GM19023 (cell line): ENCODE results near the gene SLC34A2.
"Not testable (repeated sequence)": the region's sequence is repeated elsewhere in the genome, so short reads cannot be mapped to it uniquely, and the experiment has no call there.

ENCODE experiments used
- ATAC-seq: cut with Tn5 transposase; IDR thresholded peaks from one replicate; pipeline ENCODE4 v1.9.1; 2021; ENCODE audit warnings: mild to moderate bottlenecking, moderate library complexity; ENCODE audit not compliant: unreplicated experiment

SLC34A2 gene

GRCh38 chr4:25661441-25661840, 5.8 kb downstream of the SLC34A2 start:
- not testable (repeated sequence) for ATAC-seq

- ATAC-seq = no peak
Measured at GRCh38 chr4:25662306-25662705, 6.7 kb downstream of the SLC34A2 start.

DNA sequence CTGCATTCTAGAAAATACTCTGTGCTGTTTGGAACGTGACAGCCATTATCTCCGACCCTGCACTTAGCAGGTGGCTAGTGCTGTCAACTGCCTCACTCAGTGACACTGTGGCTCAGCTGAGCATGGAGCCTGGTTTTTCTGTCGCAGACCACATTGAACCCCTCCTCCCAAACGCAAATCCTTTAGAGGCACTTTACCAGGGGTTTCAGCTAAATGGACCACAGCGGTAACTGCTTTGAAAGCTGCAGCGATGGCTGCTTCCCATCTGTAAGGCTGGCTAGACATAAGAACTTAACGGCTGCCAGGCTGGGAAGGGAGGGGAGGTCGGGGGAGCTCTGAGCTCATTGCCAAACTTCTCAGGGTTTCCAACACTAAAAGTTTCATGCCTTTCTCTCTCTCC, 8.1 kb downstream of the SLC34A2 start:
- ATAC-seq = no peak

- ATAC-seq = no peak
Measured at GRCh38 chr4:25666031-25666630, 10.5 kb downstream of the SLC34A2 start.

DNA sequence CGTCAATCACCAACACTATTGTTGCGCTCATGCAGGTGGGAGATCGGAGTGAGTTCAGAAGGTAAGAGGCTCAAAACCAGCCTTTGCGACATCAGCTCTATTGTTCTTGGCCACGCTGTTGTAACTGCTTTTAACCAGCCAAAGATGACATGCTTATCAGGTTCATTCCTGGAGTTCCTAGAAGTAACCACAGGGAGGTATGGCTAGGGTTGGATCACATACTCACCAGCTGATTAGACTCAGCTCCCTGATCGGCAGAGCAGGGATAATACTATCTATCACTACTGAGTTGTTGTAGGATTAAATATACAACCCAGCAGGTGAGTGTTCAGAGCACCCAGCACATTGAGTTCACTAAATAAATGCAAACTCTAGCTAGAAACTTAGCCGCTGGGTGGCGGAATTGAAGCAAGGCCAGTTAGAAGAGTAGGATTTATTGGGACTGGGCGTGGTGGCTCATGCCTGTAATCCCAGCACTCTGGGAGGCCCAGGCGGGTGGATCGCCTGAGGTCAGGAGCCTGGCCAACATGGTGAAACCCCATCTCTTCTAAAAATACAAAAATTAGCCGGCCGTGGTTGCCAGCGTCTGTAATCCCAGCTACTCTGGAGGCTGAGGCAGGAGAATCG, 12.4 kb downstream of the SLC34A2 start:
- ATAC-seq = no peak

- no peak for ATAC-seq
Measured at GRCh38 chr4:25670991-25671390, 15.3 kb downstream of the SLC34A2 start.

GRCh38 chr4:25672756-25673155, 17.1 kb downstream of the SLC34A2 start:
- ATAC-seq = no peak

DNA sequence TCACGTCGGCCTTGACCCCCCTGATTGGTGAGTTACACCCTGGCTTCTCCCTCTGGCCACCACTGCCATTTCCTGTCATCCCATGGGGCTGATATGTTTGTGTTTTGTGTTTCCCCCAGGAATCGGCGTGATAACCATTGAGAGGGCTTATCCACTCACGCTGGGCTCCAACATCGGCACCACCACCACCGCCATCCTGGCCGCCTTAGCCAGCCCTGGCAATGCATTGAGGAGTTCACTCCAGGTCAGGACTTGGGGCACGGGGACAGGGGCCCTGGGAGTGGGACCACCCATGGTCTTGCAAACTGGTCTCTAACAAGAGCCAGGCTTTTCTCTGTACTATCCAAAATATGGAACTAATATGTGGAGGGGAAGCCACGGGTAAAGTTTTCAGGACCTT, 18.7 kb downstream of the SLC34A2 start:
- no peak for ATAC-seq

- ATAC-seq = no peak
Measured at GRCh38 chr4:25676221-25676620, 20.6 kb downstream of the SLC34A2 start.

DNA sequence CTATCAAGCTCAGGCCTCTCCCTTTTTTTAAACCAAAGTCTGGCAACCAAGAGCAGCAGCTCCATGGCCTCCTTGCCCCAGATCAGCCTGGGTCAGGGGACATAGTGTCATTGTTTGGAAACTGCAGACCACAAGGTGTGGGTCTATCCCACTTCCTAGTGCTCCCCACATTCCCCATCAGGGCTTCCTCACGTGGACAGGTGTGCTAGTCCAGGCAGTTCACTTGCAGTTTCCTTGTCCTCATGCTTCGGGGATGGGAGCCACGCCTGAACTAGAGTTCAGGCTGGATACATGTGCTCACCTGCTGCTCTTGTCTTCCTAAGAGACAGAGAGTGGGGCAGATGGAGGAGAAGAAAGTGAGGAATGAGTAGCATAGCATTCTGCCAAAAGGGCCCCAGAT, 21.5 kb downstream of the SLC34A2 start:
- no peak for ATAC-seq

GRCh38 chr4:25677943-25678342, 22.3 kb downstream of the SLC34A2 start:
- no peak for ATAC-seq

DNA sequence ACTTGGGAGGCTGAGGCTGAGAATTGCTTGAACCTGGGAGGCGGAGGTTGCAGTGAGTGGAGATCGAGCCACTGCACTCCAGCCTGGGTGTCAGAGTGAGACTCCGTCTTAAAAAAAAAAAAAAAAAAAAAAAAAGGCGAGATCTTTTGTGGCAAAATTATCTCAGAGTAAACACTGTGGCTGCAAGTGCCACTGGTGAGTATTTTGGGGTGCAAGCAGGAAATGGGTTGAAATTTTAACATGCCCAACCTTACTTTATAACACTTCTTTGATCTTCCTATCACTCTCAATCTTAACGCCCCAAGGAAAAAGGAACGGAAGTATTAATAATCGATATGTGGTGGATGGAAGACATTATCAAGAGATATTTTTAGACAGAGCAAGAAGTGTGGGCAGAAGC, 32.1 kb downstream of the SLC34A2 start:
- ATAC-seq = no peak

GRCh38 chr4:25694466-25694865, 38.8 kb downstream of the SLC34A2 start:
- ATAC-seq = no peak

DNA sequence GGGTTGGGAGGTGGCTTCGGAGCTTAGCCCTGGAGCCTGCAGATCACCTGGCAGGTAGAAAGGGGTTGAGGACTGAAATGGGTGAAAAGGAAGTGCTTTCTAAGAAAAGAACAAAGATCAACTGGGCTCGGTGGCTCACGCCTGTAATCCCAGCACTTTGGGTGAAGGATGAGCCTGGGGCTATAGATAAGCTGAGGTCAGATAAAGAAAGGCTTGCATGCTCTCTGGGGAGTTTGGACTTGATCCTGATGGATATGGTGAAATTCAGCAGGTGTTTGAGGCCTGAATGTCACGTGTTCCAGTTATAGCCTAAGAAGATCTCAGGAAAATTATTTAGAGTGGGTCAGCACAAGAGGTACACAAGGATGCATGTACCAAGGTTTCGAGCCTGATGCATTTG, 40.8 kb downstream of the SLC34A2 start:
- no peak for ATAC-seq

- ATAC-seq = no peak
Measured at GRCh38 chr4:25697516-25697915, 41.9 kb downstream of the SLC34A2 start.

GRCh38 chr4:25700661-25701060, 45.0 kb downstream of the SLC34A2 start:
- no peak for ATAC-seq

GRCh38 chr4:25702848-25703247, 47.2 kb downstream of the SLC34A2 start:
- no peak for ATAC-seq

DNA sequence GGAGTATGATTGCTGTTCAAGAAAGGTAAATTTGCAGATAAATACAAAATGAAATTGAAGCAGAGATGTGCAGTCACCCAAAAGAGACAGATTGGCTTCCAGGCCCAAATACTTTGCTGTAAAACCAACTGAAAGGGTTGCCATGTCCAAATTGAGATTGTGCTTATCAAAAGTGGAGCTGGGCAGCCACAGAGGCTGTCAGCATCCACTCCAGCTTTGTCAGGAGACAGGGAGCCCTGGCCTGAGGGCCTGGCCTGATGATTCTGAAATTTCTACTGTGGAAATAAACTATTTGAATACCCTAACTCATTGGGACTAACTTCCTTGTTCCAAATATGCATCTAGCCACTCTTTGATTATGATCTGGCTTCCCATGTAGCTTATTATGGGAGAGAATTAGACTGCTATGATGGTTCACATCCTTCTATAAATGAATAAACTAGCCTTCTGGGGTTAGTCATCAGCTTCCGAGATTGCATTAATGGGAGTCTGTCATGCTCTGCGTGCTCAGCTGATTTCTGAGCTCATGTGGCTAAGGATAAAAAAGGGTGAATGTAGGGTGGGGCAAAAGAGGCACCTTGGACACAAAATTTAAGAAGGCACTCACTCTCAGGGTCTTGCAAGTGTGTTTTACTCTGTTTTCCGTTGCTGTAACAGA, 48.2 kb downstream of the SLC34A2 start:
- no peak for ATAC-seq

DNA sequence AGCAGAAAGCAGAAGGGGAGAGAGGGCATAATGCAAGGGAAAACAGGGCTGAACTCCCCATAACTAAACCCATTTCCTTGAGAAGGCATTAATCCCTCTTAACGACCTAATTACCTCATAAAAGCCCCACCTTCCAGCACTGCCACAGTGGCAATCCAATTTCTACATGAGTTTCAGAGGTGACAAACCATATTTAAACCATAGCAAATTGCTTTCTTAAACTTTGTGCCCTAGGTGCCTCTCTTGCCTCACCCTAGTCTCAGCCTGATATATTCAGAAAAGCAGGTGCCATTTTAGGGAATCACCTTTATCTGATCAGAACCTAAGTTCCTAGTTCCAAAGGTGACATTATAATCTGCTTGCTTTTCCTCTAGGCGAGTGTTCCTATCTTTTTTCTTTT, 48.9 kb downstream of the SLC34A2 start:
- ATAC-seq = no peak

DNA sequence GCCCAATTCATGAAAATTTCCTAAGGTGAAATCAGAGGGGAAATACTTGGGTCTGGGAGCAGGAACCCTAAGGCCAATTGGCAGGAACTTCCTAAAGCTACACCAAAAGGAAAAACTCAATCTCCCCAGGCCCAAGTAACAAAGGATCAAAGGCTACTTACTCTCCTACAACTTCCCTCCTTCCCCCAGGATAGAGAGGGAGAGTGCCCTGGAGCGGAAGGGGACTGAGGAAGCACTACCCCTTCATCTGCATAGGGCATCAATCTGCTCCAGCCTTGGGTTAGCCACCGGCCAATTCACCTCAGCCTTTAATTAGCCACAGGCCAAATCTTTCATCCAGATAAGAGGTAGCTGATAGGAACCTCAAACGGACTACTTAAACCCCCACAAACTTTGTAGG, 55.0 kb downstream of the SLC34A2 start:
- no peak for ATAC-seq

DNA sequence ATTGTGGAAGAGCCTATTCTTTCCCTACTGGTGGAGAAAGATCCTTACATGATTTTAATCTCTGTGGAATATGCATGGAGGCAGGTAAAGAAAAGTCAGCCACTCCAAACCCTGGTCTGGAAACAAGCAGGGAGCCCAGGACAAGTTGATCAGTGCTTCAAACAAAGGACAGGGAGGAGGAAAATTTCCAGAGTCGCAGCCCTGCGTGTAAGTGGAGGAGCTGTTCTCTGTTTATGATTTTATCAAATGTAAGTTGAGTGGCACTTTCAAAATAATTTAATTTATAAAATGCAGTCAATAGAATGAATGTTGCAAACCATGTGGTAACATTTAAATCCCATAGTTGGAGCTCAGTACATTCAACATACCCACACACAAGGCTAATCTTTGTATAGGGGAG, 57.0 kb downstream of the SLC34A2 start:
- no peak for ATAC-seq

DNA sequence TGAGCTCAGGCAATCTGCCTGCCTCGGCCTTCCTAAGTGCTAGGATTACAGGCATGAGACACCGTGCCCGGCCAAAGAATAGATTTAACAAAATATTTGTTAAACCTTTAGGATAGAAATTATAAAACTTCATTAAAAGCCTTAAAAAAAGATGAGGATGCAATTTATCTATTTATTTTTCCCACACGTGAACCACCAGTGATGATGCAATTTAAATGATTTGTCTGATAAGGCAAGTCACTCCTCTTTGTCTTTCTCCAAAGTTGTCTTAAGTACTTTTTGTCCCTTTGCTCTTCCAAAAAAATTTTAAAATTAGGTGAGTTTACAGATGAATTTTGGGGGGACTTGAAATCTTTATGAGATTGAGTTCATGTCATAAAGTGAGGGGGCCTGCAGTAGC, 58.2 kb downstream of the SLC34A2 start:
- ATAC-seq = no peak

DNA sequence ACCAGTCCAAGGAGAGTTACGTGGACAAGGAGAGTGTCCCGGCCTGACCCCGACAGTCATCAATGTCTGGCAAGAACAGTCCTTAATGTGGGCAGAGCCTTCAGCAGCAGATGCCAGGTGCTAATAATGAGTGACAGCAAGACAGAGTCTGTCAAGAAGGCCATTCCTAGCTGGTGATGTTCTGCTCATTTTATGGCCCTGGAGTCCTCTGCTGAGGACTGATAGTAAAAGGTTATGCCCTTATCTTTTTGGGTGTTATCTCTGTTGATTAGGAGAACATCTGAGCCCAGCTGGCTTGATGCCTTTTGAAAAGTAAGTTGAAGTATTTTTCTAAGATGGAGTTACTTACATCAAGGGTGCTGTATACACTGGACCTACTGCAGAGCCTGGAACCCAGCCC, 67.3 kb downstream of the SLC34A2 start:
- ATAC-seq = no peak
